Measurements from ENCODE around the gene UBE2Z.
"Not testable (repeated sequence)": the region's sequence is repeated elsewhere in the genome, so short reads cannot be mapped to it uniquely, and the experiment has no call there.

The UBE2Z gene

DNA sequence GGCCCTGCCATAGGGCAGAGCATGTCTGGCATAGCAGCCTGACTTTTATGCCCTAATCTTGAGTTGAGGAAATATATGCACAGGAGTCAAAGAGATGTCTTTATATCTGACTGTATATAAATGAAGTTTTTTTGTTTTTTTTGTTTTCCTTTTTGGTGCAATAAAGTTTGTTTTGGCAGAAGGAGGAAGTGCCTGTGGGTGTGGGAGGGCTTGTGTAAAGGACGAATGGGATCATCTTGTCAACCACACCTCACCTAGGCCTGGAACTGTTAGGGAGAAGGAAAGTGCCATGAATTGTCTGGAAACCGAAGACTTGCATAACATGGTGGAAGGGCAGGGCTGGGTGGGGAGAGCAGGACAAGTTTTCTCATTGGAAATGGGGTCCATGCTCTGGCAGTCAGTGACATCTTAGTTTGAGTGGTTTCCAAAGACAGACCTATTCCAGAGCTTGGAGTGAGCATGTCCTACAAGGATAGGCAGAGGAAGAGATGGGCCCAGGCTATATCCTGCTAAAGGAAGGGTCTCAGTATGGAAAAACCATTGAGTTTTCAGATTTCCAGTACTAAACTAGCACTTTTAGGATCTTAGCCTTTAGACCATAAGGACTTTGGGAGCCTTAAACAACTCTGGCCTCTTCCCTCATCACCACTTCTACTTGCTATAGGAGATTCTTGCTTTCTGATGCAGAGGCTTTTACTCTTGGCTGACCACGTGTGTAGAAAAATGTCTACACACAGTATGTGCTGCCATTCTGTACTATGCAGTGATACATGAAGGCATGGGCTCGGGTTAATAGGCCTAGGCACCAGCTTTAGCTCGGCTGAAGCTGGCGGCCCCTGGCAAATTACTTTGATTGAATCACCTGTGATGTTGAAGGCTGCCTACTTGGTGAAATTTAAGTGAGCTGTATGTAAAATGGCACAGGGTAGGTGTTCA lies 20.9 kb downstream of the UBE2Z start:
- Histone ChIP-seq H3K27me3 (ENCODE audit: control insufficient read depth in 1 of 2, insufficient read depth in 2 of 2, low read length in 2 of 2) (no peaks in the 10 kb centered on the region), H3K4me3 (ENCODE audit: low read length in 2 of 2) (no peak overlapping the region), H3K9ac (ENCODE audit: low read length in 2 of 2) (no peak overlapping the region), H3K36me3 (ENCODE audit: control insufficient read depth in 2 of 2, insufficient read depth in 2 of 2, low read length in 2 of 2) (peaks cover 64 to 71% of the 10 kb centered on the region in 2 donors), H3K27ac (ENCODE audit: low read length) (no peak overlapping the region), H3K9me3 (ENCODE audit: control insufficient read depth in 2 of 2, low read length in 2 of 2) (no peaks in the 10 kb centered on the region), H3K4me1 (ENCODE audit: control insufficient read depth, insufficient read depth, low read length) (no peaks in the 10 kb centered on the region)

- H3K4me1 ChIP-seq (ENCODE audit: control insufficient read depth, insufficient read depth, low read length), result no peaks in the 10 kb centered on the region
- no peak overlapping the region for H3K4me3 ChIP-seq (ENCODE audit: low read length in 2 of 2)
- no peak overlapping the region for H3K9ac ChIP-seq (ENCODE audit: low read length in 2 of 2)
- H3K27ac ChIP-seq (ENCODE audit: low read length), result no peak overlapping the region
- no peaks in the 10 kb centered on the region for H3K9me3 ChIP-seq (ENCODE audit: control insufficient read depth in 2 of 2, low read length in 2 of 2)
- peaks cover 63 to 69% of the 10 kb centered on the region in 2 donors for H3K36me3 ChIP-seq (ENCODE audit: control insufficient read depth in 2 of 2, insufficient read depth in 2 of 2, low read length in 2 of 2)
- no peaks in the 10 kb centered on the region for H3K27me3 ChIP-seq (ENCODE audit: control insufficient read depth in 1 of 2, insufficient read depth in 2 of 2, low read length in 2 of 2)
Measured at GRCh38 chr17:48929812-48930165, 21.6 kb downstream of the UBE2Z start.

- Histone ChIP-seq H3K27ac (ENCODE audit: low read length) (no peak overlapping the region), H3K4me3 (ENCODE audit: low read length in 2 of 2) (no peak overlapping the region), H3K9ac (ENCODE audit: low read length in 2 of 2) (no peak overlapping the region), H3K36me3 (ENCODE audit: control insufficient read depth in 2 of 2, insufficient read depth in 2 of 2, low read length in 2 of 2) (peaks cover 59 to 66% of the 10 kb centered on the region in 2 donors), H3K9me3 (ENCODE audit: control insufficient read depth in 2 of 2, low read length in 2 of 2) (no peaks in the 10 kb centered on the region), H3K27me3 (ENCODE audit: control insufficient read depth in 1 of 2, insufficient read depth in 2 of 2, low read length in 2 of 2) (no peaks in the 10 kb centered on the region), H3K4me1 (ENCODE audit: control insufficient read depth, insufficient read depth, low read length) (no peaks in the 10 kb centered on the region)
Measured at GRCh38 chr17:48930435-48930873, 22.2 kb downstream of the UBE2Z start.

GRCh38 chr17:48933035-48933434 lies 24.8 kb downstream of the UBE2Z start:
- no peaks in the 10 kb centered on the region for H3K9me3 ChIP-seq (ENCODE audit: control insufficient read depth in 2 of 2, low read length in 2 of 2)
- no peak overlapping the region for H3K27ac ChIP-seq (ENCODE audit: low read length)
- no peak overlapping the region for H3K4me3 ChIP-seq (ENCODE audit: low read length in 2 of 2)
- H3K9ac ChIP-seq (ENCODE audit: low read length in 2 of 2), result no peak overlapping the region
- peaks cover 58% of the 10 kb centered on the region in 2 donors for H3K36me3 ChIP-seq (ENCODE audit: control insufficient read depth in 2 of 2, insufficient read depth in 2 of 2, low read length in 2 of 2)
- no peaks in the 10 kb centered on the region for H3K4me1 ChIP-seq (ENCODE audit: control insufficient read depth, insufficient read depth, low read length)
- H3K27me3 ChIP-seq (ENCODE audit: control insufficient read depth in 1 of 2, insufficient read depth in 2 of 2, low read length in 2 of 2), result no peaks in the 10 kb centered on the region

- no peaks in the 10 kb centered on the region for H3K9me3 ChIP-seq (ENCODE audit: control insufficient read depth in 2 of 2, low read length in 2 of 2)
- peak within 1 kb of the TSS; percentile 90 to 96 for H3K4me3 ChIP-seq (ENCODE audit: low read length in 2 of 2)
- peaks cover 5 to 6% of the 10 kb centered on the region in 2 donors for H3K36me3 ChIP-seq (ENCODE audit: control insufficient read depth in 2 of 2, insufficient read depth in 2 of 2, low read length in 2 of 2)
- no peaks in the 10 kb centered on the region for H3K27me3 ChIP-seq (ENCODE audit: control insufficient read depth in 1 of 2, insufficient read depth in 2 of 2, low read length in 2 of 2)
- peak within 1 kb of the TSS; percentile 95 to 97 for H3K9ac ChIP-seq (ENCODE audit: low read length in 2 of 2)
- H3K27ac ChIP-seq (ENCODE audit: low read length), result peak within 1 kb of the TSS; percentile 93
- peaks cover 18% of the 10 kb centered on the region for H3K4me1 ChIP-seq (ENCODE audit: control insufficient read depth, insufficient read depth, low read length)
Measured at GRCh38 chr17:48944515-48945260, 36.5 kb downstream of the UBE2Z start, which contains the start of gene SNF8. TSS of gene SNF8 (minus strand) at chr17:48944842. CDS start at chr17:48944734, 108 bp downstream.

GRCh38 chr17:48945261-48945651 lies 37.0 kb downstream of the UBE2Z start:
- H3K27ac ChIP-seq (ENCODE audit: low read length), result peak overlapping the region; percentile 93

GRCh38 chr17:48951572-48951971 lies 43.4 kb downstream of the UBE2Z start:
- Histone ChIP-seq H3K27ac (ENCODE audit: low read length) (no peak overlapping the region), H3K4me3 (ENCODE audit: low read length in 2 of 2) (no peak overlapping the region), H3K9ac (ENCODE audit: low read length in 2 of 2) (no peak overlapping the region), H3K4me1 (ENCODE audit: control insufficient read depth, insufficient read depth, low read length) (no peaks in the 10 kb centered on the region), H3K9me3 (ENCODE audit: control insufficient read depth in 2 of 2, low read length in 2 of 2) (no peaks in the 10 kb centered on the region), H3K36me3 (ENCODE audit: control insufficient read depth in 2 of 2, insufficient read depth in 2 of 2, low read length in 2 of 2) (no peaks in the 10 kb centered on the region), H3K27me3 (ENCODE audit: control insufficient read depth in 1 of 2, insufficient read depth in 2 of 2, low read length in 2 of 2) (peaks cover 7 to 18% of the 10 kb centered on the region in 2 donors)

More at GRCh38 chr17:48945261-48945651, 37.0 kb downstream of the UBE2Z start:
- Histone ChIP-seq H3K9ac (ENCODE audit: low read length in 2 of 2) (peak overlapping the region; percentile 95 to 97), H3K4me1 (ENCODE audit: control insufficient read depth, insufficient read depth, low read length) (peaks cover 18% of the 10 kb centered on the region), H3K4me3 (ENCODE audit: low read length in 2 of 2) (peak overlapping the region; percentile 90 to 96)
- not testable (repeated sequence) for H3K9me3 ChIP-seq (ENCODE audit: control insufficient read depth in 2 of 2, low read length in 2 of 2); H3K36me3 ChIP-seq (ENCODE audit: control insufficient read depth in 2 of 2, insufficient read depth in 2 of 2, low read length in 2 of 2); H3K27me3 ChIP-seq (ENCODE audit: control insufficient read depth in 1 of 2, insufficient read depth in 2 of 2, low read length in 2 of 2)

GRCh38 chr17:48952904-48953303 lies 44.7 kb downstream of the UBE2Z start:
- Histone ChIP-seq H3K4me3 (ENCODE audit: low read length in 2 of 2) (no peak overlapping the region), H3K27me3 (ENCODE audit: control insufficient read depth in 1 of 2, insufficient read depth in 2 of 2, low read length in 2 of 2) (peaks cover 11 to 20% of the 10 kb centered on the region in 2 donors), H3K27ac (ENCODE audit: low read length) (no peak overlapping the region), H3K36me3 (ENCODE audit: control insufficient read depth in 2 of 2, insufficient read depth in 2 of 2, low read length in 2 of 2) (no peaks in the 10 kb centered on the region), H3K9me3 (ENCODE audit: control insufficient read depth in 2 of 2, low read length in 2 of 2) (no peaks in the 10 kb centered on the region), H3K9ac (ENCODE audit: low read length in 2 of 2) (no peak overlapping the region), H3K4me1 (ENCODE audit: control insufficient read depth, insufficient read depth, low read length) (no peaks in the 10 kb centered on the region)

DNA sequence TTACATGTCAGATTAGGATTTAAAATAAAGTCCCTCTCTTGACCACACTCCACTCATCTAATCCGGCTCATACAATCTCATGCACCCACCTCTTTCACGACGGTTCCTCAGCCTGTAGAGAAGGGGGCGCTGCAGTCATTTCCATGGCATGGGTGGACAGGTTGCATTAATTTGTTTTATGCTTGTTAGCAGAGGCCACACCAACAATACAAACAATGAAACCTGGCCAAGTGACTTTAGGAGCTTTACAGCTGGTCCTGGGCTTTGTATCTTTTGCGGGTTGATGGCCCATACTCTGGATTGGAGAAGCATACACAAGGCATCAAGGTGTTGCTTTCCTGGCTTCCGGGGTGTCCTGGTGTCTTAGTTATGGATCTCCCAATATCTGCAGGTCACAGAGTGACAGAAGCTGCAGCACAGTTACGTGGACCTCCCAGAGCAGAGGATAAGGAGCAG lies 46.1 kb downstream of the UBE2Z start:
- Histone ChIP-seq H3K4me3 (ENCODE audit: low read length in 2 of 2) (no peak overlapping the region), H3K27me3 (ENCODE audit: control insufficient read depth in 1 of 2, insufficient read depth in 2 of 2, low read length in 2 of 2) (peaks cover 17 to 21% of the 10 kb centered on the region in 2 donors)

GRCh38 chr17:48960834-48961515 lies 52.8 kb downstream of the UBE2Z start:
- H3K36me3 ChIP-seq (ENCODE audit: control insufficient read depth in 2 of 2, insufficient read depth in 2 of 2, low read length in 2 of 2), result no peaks in the 10 kb centered on the region
- no peak overlapping the region for H3K4me3 ChIP-seq (ENCODE audit: low read length in 2 of 2)
- no peak overlapping the region for H3K9ac ChIP-seq (ENCODE audit: low read length in 2 of 2)
- no peak overlapping the region for H3K27ac ChIP-seq (ENCODE audit: low read length)
- no peaks in the 10 kb centered on the region for H3K4me1 ChIP-seq (ENCODE audit: control insufficient read depth, insufficient read depth, low read length)
- no peaks in the 10 kb centered on the region for H3K9me3 ChIP-seq (ENCODE audit: control insufficient read depth in 2 of 2, low read length in 2 of 2)
- H3K27me3 ChIP-seq (ENCODE audit: control insufficient read depth in 1 of 2, insufficient read depth in 2 of 2, low read length in 2 of 2), result peaks cover 23 to 29% of the 10 kb centered on the region in 2 donors

More for the DNA sequence above, 46.1 kb downstream of the UBE2Z start:
- Histone ChIP-seq H3K4me1 (ENCODE audit: control insufficient read depth, insufficient read depth, low read length) (no peaks in the 10 kb centered on the region), H3K27ac (ENCODE audit: low read length) (no peak overlapping the region), H3K36me3 (ENCODE audit: control insufficient read depth in 2 of 2, insufficient read depth in 2 of 2, low read length in 2 of 2) (no peaks in the 10 kb centered on the region), H3K9ac (ENCODE audit: low read length in 2 of 2) (no peak overlapping the region), H3K9me3 (ENCODE audit: control insufficient read depth in 2 of 2, low read length in 2 of 2) (no peaks in the 10 kb centered on the region)

Data from stomach smooth muscle (tissue), 2 donors.